SK-N-MC (cell line): Measurements from ENCODE around the gene PANK2.

Experiments used
- DNase-seq: peaks from one replicate; pipeline ENCODE4 v3.0.0-alpha.2; 2011; ENCODE audit warnings: low read depth, low spot score
- H3K27ac ChIP-seq: fragments of 200-600 bp; sonication (generic); 2 replicates; pipeline ENCODE4 v1.5.1; 2016; ENCODE audit warnings: mixed run types
- H3K36me3 ChIP-seq: fragments of 200-600 bp; sonication (generic); 2 replicates; pipeline ENCODE4 v1.6.1; 2017; ENCODE audit warnings: antibody characterized with exemption, low read length, mixed read lengths; ENCODE audit not compliant: insufficient read depth
- H3K4me3 ChIP-seq: fragments of 200-600 bp; sonication (generic); 2 replicates; pipeline ENCODE4 v1.5.1; 2016
- H3K9ac ChIP-seq: fragments of 200-600 bp; sonication (generic); 2 replicates; pipeline ENCODE4 v1.8.0; 2017; ENCODE audit warnings: mixed run types, mixed read lengths; ENCODE audit not compliant: insufficient read length
- H3K9me3 ChIP-seq: fragments of 200-600 bp; sonication (generic); 2 replicates; pipeline ENCODE4 v1.6.1; 2017; ENCODE audit warnings: low read depth, mild to moderate bottlenecking, antibody characterized with exemption, low read length, moderate library complexity, mixed read lengths
- EZH2 ChIP-seq: fragments of 200-600 bp; sonication (generic); IDR thresholded peaks from one replicate; pipeline ENCODE4 v1.6.1; 2017; ENCODE audit warnings: antibody characterized with exemption
- FOXP2 ChIP-seq: optimal IDR thresholded peaks from 2 replicates; pipeline ENCODE3; 2011; ENCODE audit warnings: mild to moderate bottlenecking, moderate library complexity; ENCODE audit not compliant: insufficient read depth; ENCODE audit errors: extremely low read length, control extremely low read depth
- POLR2AphosphoS5 ChIP-seq: IDR thresholded peaks from 2 replicates; pipeline ENCODE4 v1.6.1; 2012; ENCODE audit warnings: mild to moderate bottlenecking, low read depth, low read length, borderline replicate concordance

The PANK2 gene

GRCh38 chr20:3914446-3914845 lies 25.3 kb downstream of the PANK2 start:
- no peak for TF ChIP-seq FOXP2
- no peak for TF ChIP-seq EZH2
- no peak for TF ChIP-seq POLR2AphosphoS5
- no peak for DNase-seq
- Histone ChIP-seq H3K9ac (no peak overlapping the region), H3K27ac (no peak overlapping the region), H3K9me3 (no peaks in the 10 kb centered on the region), H3K4me3 (no peak overlapping the region), H3K36me3 (peaks cover 88% of the 10 kb centered on the region)

GRCh38 chr20:3915691-3916090 lies 26.5 kb downstream of the PANK2 start:
- H3K36me3 ChIP-seq = peaks cover 85% of the 10 kb centered on the region
- TF ChIP-seq POLR2AphosphoS5 = no peak
- no peak for TF ChIP-seq FOXP2
- no peak for TF ChIP-seq EZH2
- no peak overlapping the region for H3K4me3 ChIP-seq
- H3K9ac ChIP-seq = no peak overlapping the region
- no peaks in the 10 kb centered on the region for H3K9me3 ChIP-seq
- DNase-seq = no peak
- no peak overlapping the region for H3K27ac ChIP-seq

- TF ChIP-seq POLR2AphosphoS5 = no peak
- TF ChIP-seq FOXP2 = no peak
- TF ChIP-seq EZH2 = no peak
- H3K4me3 ChIP-seq = no peak overlapping the region
- peak overlapping the region; percentile 38 for H3K27ac ChIP-seq
- no peak for DNase-seq
- no peak overlapping the region for H3K9ac ChIP-seq
- H3K36me3 ChIP-seq = peaks cover 80% of the 10 kb centered on the region
- no peaks in the 10 kb centered on the region for H3K9me3 ChIP-seq
Measured at GRCh38 chr20:3916364-3916763, 27.2 kb downstream of the PANK2 start.

- Histone ChIP-seq H3K27ac (no peak overlapping the region), H3K9ac (no peak overlapping the region), H3K4me3 (no peak overlapping the region), H3K36me3 (peaks cover 85% of the 10 kb centered on the region), H3K9me3 (no peaks in the 10 kb centered on the region)
- no peak for DNase-seq
- TF ChIP-seq EZH2 = no peak
- TF ChIP-seq POLR2AphosphoS5 = no peak
- no peak for TF ChIP-seq FOXP2
Measured at GRCh38 chr20:3919352-3919751, 30.2 kb downstream of the PANK2 start.

DNA sequence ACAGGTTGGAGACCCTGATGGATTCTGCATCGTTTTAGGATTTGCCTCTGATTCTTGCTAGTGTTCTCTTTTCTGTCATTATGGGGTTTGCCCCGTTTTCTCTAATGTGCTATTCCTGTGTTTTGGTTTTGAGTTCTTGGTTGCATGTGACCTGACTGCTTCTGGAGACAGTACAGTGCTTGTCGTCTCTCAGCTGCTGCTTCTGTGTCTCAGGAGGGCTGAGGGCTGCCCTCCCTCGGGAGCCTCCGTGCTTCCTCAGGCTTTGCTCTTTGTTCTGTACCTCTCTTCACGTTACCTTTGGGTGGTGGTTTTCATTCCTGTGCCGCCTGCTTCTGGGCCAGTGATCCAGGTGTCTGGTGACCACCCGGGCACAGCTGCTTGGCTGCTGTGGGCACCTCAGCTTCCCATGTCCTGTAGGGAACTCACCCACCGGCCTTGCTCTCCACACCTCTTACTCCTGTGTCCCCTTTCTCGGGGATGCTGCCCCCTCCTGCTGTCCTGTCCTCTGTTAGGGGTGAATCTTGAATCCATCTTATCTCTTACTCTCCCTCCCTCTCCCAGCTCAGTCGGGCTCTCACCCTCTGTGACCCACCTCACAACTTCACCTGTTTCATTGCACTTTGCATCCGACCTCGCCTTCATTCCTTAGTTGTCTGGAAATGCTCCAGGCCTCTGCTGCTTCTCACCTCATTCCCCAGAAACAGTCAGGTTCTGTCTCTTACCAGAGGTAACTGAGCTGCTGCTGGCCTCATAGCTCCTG lies 33.2 kb downstream of the PANK2 start:
- Histone ChIP-seq H3K4me3 (no peak overlapping the region), H3K9ac (no peak overlapping the region), H3K9me3 (no peaks in the 10 kb centered on the region), H3K36me3 (peaks cover 64% of the 10 kb centered on the region), H3K27ac (peak overlapping the region; percentile 40; the same call in 1 of the 2 replicates)
- DNase-seq = no peak
- TF ChIP-seq EZH2 (no peak), POLR2AphosphoS5 (no peak), FOXP2 (no peak)

GRCh38 chr20:3922983-3923339 lies 33.8 kb downstream of the PANK2 start:
- Histone ChIP-seq H3K9ac (no peak overlapping the region), H3K9me3 (no peaks in the 10 kb centered on the region), H3K4me3 (no peak overlapping the region), H3K27ac (peak overlapping the region; percentile 52; the same call in 1 of the 2 replicates), H3K36me3 (peaks cover 62% of the 10 kb centered on the region)
- TF ChIP-seq EZH2 (no peak), FOXP2 (no peak), POLR2AphosphoS5 (no peak)
- no peak for DNase-seq

DNA sequence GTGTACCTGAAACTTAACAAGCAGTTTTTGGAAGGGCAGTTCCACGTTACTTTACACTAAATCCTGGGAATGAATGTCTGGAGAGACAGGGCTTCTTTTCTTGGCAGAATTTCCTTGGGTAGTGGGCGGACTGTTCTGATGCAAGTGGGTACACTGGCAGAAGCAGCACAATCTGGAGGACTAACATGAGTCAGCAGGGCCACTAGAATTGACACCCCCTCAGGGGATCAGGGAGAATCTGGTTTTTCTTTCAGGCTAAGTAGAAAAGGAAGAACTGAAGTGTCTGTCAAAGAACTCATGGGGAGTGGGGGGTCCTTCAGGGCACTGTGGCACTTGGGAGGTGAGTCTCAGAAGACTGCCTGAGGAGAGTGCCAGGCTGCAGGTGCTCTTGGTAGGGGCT lies 34.6 kb downstream of the PANK2 start:
- Histone ChIP-seq H3K27ac (peak overlapping the region; percentile 52), H3K4me3 (no peak overlapping the region), H3K9ac (no peak overlapping the region), H3K9me3 (no peaks in the 10 kb centered on the region), H3K36me3 (peaks cover 53% of the 10 kb centered on the region)
- DNase-seq = no peak
- TF ChIP-seq EZH2 (no peak), FOXP2 (no peak), POLR2AphosphoS5 (no peak)

- TF ChIP-seq POLR2AphosphoS5 (0 out of 2 replicates have a peak, but pooled peaks have one; percentile 3), FOXP2 (no peak)
- peak overlapping the region; percentile 52; the same call in 1 of the 2 replicates for H3K27ac ChIP-seq
- H3K36me3 ChIP-seq = peaks cover 46% of the 10 kb centered on the region
- no peak overlapping the region for H3K4me3 ChIP-seq
- DNase-seq = no peak
- no peak overlapping the region for H3K9ac ChIP-seq
- H3K9me3 ChIP-seq = no peaks in the 10 kb centered on the region
Measured at GRCh38 chr20:3924304-3925112, 35.3 kb downstream of the PANK2 start.
